H1 (cell line): ENCODE results near the gene PPP1R10. TPM values are rescaled to one million over a fixed set of nuclear protein-coding genes. Genes with fewer than 3 reads are reported as not detected.
A peak's percentile ranks its signal among the peaks of the same experiment; 100 is the strongest.

Experiments used
- ASH2L ChIP-seq: fragments of 200-600, 300-600 bp; sonication (generic); IDR thresholded peaks from one replicate; pipeline ENCODE4 v1.7.1; 2017; ENCODE audit warnings: low read length
- ATF2 ChIP-seq: IDR thresholded peaks from 2 replicates; pipeline ENCODE4 v1.6.1; 2012; ENCODE audit warnings: low read length, inconsistent platforms
- ATF3 ChIP-seq: IDR thresholded peaks from 2 replicates; pipeline ENCODE4 v1.6.1; 2011; ENCODE audit warnings: low read depth, mild to moderate bottlenecking, low read length; ENCODE audit not compliant: insufficient read depth
- BCL11A ChIP-seq, 2 experiments: IDR thresholded peaks; one replicate each; pipeline ENCODE4 v1.6.1; 2011; ENCODE audit warnings: low read depth in 2 of 2, low read length in 2 of 2, mild to moderate bottlenecking in 2 of 2
- CBX5 ChIP-seq: fragments of 300-800, 300-1000 bp; sonication (generic); IDR thresholded peaks from 2 replicates; pipeline ENCODE4 v1.7.1; 2016; ENCODE audit warnings: antibody characterized with exemption, low read length, low read depth
- CBX8 ChIP-seq: fragments of 300-800, 300-1000 bp; sonication (generic); IDR thresholded peaks from 2 replicates; pipeline ENCODE4 v1.7.1; 2016; ENCODE audit warnings: low read depth, low read length, borderline replicate concordance
- CHD1 ChIP-seq: IDR thresholded peaks from 2 replicates; pipeline ENCODE4 v1.6.1; 2012; ENCODE audit warnings: low read depth, low read length, improper control_type of control experiment
- E2F6 ChIP-seq: IDR thresholded peaks from 2 replicates; pipeline ENCODE4 v1.6.1; 2012; ENCODE audit warnings: inconsistent platforms
- EZH2 ChIP-seq: fragments of 200-600 bp; sonication (generic); IDR thresholded peaks from 2 replicates; pipeline ENCODE4 v1.7.1; 2012; ENCODE audit warnings: low read depth, mild to moderate bottlenecking, moderate library complexity, low read length, inconsistent platforms; ENCODE audit not compliant: severe bottlenecking
- FOSL1 ChIP-seq: IDR thresholded peaks from 2 replicates; pipeline ENCODE4 v1.6.1; 2011; ENCODE audit warnings: mild to moderate bottlenecking, low read depth, low read length, moderate library complexity; ENCODE audit not compliant: insufficient read depth
- GTF2F1 ChIP-seq: IDR thresholded peaks from 2 replicates; pipeline ENCODE4 v1.6.1; 2012; ENCODE audit warnings: low read depth, low read length, improper control_type of control experiment, borderline replicate concordance
- HDAC6 ChIP-seq: IDR thresholded peaks from one replicate; pipeline ENCODE4 v1.7.1; 2012; ENCODE audit warnings: low read depth, mild to moderate bottlenecking, inconsistent platforms, low read length, moderate library complexity
- KDM5A ChIP-seq: fragments of 200-600 bp; IDR thresholded peaks from 2 replicates; pipeline ENCODE4 v1.7.1; 2012; ENCODE audit warnings: mild to moderate bottlenecking, low read length, inconsistent platforms, mixed read lengths
- NANOG ChIP-seq: IDR thresholded peaks from 2 replicates; pipeline ENCODE4 v1.6.1; 2011; ENCODE audit warnings: low read length, low read depth, mild to moderate bottlenecking, inconsistent platforms; ENCODE audit not compliant: insufficient read depth, poor library complexity, severe bottlenecking
- NRF1 ChIP-seq: IDR thresholded peaks from 2 replicates; pipeline ENCODE4 v1.6.1; 2011; ENCODE audit warnings: mild to moderate bottlenecking, low read depth, low read length, improper control_type of control experiment
- POLR2A ChIP-seq, 2 experiments: IDR thresholded peaks; 1 replicate in 1 of 2; 2 replicates in 1 of 2; pipeline ENCODE4 v1.6.1; 2011; ENCODE audit warnings: low read depth in 2 of 2, low read length in 2 of 2, mild to moderate bottlenecking in 2 of 2; ENCODE audit errors: control extremely low read depth in 1 of 2
- RFX5 ChIP-seq: IDR thresholded peaks from 2 replicates; pipeline ENCODE4 v1.6.1; 2011; ENCODE audit warnings: low read depth, low read length, improper control_type of control experiment, borderline replicate concordance
- SIX5 ChIP-seq: IDR thresholded peaks from 2 replicates; pipeline ENCODE4 v1.6.1; 2011; ENCODE audit warnings: mild to moderate bottlenecking, low read depth, low read length
- SP2 ChIP-seq: IDR thresholded peaks from 2 replicates; pipeline ENCODE4 v1.6.1; 2012; ENCODE audit warnings: mild to moderate bottlenecking, low read length, inconsistent platforms
- SP4 ChIP-seq: IDR thresholded peaks from 2 replicates; pipeline ENCODE4 v1.6.1; 2012; ENCODE audit warnings: low read length, inconsistent platforms
- SRF ChIP-seq: IDR thresholded peaks from 2 replicates; pipeline ENCODE4 v1.6.1; 2011; ENCODE audit warnings: mild to moderate bottlenecking, low read depth, low read length, moderate library complexity
- TAF1 ChIP-seq: IDR thresholded peaks from 2 replicates; pipeline ENCODE4 v1.6.1; 2011; ENCODE audit warnings: mild to moderate bottlenecking, low read depth, low read length
- TBP ChIP-seq: IDR thresholded peaks from 2 replicates; pipeline ENCODE4 v1.6.1; 2011; ENCODE audit warnings: low read depth, low read length, improper control_type of control experiment
- polyA plus RNA-seq, 7 experiments: library from polyadenylated mRNA; depleted of rRNA in 3 of 7; stranded (reverse) in 5 of 7; unstranded in 2 of 7; fragments of >200 nt in 5 of 7; fragments of 200-250 nt in 2 of 7; gene quantifications; 1 replicate in 5 of 7; 2 replicates in 1 of 7; 4 replicates in 1 of 7; pipeline versions ENCODE4 v1.2.1 to v1.2.3, GENCODE V29; 2011 to 2013; ENCODE audit warnings: missing spikeins in 2 of 7, mixed read lengths in 2 of 7
- total RNA-seq: library from RNA; stranded (reverse); fragmentation: NEBNext Ultra II Directional; extraction: Animal tissue kit (Norgen Biotek cat#: 25700); gene quantifications from 2 replicates; pipeline ENCODE4 v1.2.1, GENCODE V29; 2021

The PPP1R10 gene
- total and polyA plus RNA-seq, 2 of the 8 experiments (the other 6 are each of a cell fraction or from before 2014, with no cell fraction given): 23.9 to 89.1 TPM

GRCh38 chr6:30571075-30571761 lies 45.8 kb downstream of the PPP1R10 start, which contains the start of gene ABCF1 (continued):
- TF ChIP-seq FOSL1 (no peak), POLR2A (IDR thresholded peaks at IDR 0.05; ENCODE audit: control extremely low read depth in 1 of 2, low read depth in 2 of 2, low read length in 2 of 2) (peak in 1 of 2 experiments; percentile 94; a peak in 2 of 3 replicates), CBX8 (no peak), TAF1 (peak; percentile 84), GTF2F1 (no peak), SP2 (no peak), ASH2L (peak; percentile 90), NANOG (no peak), CBX5 (no peak), SP4 (0 out of 2 replicates have a peak, but pooled peaks have one; percentile 85), SIX5 (no peak), EZH2 (no peak), CHD1 (no peak), E2F6 (peak; percentile 84), RFX5 (no peak), SRF (no peak), HDAC6 (no peak), TBP (peak; percentile 80), NRF1 (peak; percentile 61), BCL11A (IDR thresholded peaks at IDR 0.05; ENCODE audit: low read depth in 2 of 2, low read length in 2 of 2) (no peak), KDM5A (0 out of 2 replicates have a peak, but pooled peaks have one; percentile 19), ATF2 (no peak; the same call in 1 of the 2 replicates), ATF3 (0 out of 2 replicates have a peak, but pooled peaks have one; percentile 4)
